ENCODE measurements around the gene SPEN.

SPEN gene

GRCh38 chr1:15937146-15937545, 89.6 kb downstream of the SPEN start:
- DNase-seq = no peak

GRCh38 chr1:15937706-15938168, 90.2 kb downstream of the SPEN start:
- DNase-seq = peak; percentile 70

GRCh38 chr1:15938628-15939161, 91.2 kb downstream of the SPEN start:
- no peak for DNase-seq

GRCh38 chr1:15939181-15940109, 91.9 kb downstream of the SPEN start:
- DNase-seq = no peak

GRCh38 chr1:15940110-15941043, 92.9 kb downstream of the SPEN start:
- no peak for DNase-seq

GRCh38 chr1:15941044-15941840, 93.7 kb downstream of the SPEN start:
- no peak for DNase-seq

GRCh38 chr1:15941899-15942660, 94.6 kb downstream of the SPEN start:
- no peak for DNase-seq

GRCh38 chr1:15942661-15943327, 95.3 kb downstream of the SPEN start:
- DNase-seq = no peak

- DNase-seq = no peak
Observed at GRCh38 chr1:15943328-15943991, 96.0 kb downstream of the SPEN start.

GRCh38 chr1:15943992-15944307, 96.4 kb downstream of the SPEN start:
- no peak for DNase-seq

- DNase-seq = no peak
Observed at GRCh38 chr1:15944308-15945010, 97.0 kb downstream of the SPEN start.

- no peak for DNase-seq
Observed at GRCh38 chr1:15945011-15945831, 97.7 kb downstream of the SPEN start.

- DNase-seq = no peak
Observed at GRCh38 chr1:15945832-15946448, 98.4 kb downstream of the SPEN start.

- DNase-seq = no peak
Observed at GRCh38 chr1:15946571-15947381, 99.3 kb downstream of the SPEN start.

- DNase-seq = no peak
Observed at GRCh38 chr1:15947382-15948090, 100.0 kb downstream of the SPEN start.

GRCh38 chr1:15948091-15948591, 100.6 kb downstream of the SPEN start:
- no peak for DNase-seq

Measured in fibroblast of skin of back (primary cell).